ENCODE measurements around the gene HSD3B1.
"Not testable (repeated sequence)": the region's sequence is repeated elsewhere in the genome, so short reads cannot be mapped to it uniquely, and the experiment has no call there.

Gene HSD3B1

DNA sequence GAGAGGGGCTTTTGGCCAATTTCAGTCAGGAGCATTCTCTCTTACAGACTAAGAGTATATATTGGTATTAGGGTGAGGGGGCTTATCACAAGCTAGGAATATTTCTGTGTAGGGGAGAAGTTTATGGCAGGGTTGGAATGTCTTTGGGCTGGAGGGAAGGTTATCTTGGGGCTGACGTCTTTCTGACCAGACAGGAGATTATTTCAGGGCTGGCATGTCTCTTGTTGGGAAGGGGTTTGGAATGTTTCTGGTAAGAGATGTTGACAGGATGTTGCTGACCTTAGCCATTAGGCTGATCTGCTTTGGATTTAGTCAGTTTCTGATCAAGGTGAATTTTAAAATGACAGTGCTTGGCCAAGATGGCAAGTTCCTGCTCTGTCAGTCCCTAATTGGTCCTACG is 17.8 kb upstream of the HSD3B1 start:
- in situ Hi-C loops (cut with MboI; ENCODE audit: low sequenced_read_pairs): no loop called here

DNA sequence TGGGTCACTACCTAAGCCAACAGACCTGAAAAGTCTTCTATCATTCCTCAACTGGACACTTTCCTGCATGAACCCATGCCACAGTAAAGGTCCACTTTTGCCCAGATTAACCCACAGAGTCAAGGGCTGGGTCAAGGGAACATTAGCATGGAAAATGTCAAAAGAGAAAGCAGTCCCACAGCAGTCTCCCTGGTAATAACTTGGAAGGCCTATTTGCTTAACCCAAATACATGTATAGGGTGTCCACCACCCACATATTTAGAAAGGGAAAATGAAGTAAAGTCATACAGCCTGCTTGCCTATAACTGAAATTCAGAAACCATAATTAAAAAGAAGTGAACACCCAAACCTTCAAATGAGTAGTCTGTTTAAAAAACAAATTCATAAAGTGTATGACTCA is 16.1 kb upstream of the HSD3B1 start:
- in situ Hi-C loops (cut with MboI; ENCODE audit: low sequenced_read_pairs): no loop called here

DNA sequence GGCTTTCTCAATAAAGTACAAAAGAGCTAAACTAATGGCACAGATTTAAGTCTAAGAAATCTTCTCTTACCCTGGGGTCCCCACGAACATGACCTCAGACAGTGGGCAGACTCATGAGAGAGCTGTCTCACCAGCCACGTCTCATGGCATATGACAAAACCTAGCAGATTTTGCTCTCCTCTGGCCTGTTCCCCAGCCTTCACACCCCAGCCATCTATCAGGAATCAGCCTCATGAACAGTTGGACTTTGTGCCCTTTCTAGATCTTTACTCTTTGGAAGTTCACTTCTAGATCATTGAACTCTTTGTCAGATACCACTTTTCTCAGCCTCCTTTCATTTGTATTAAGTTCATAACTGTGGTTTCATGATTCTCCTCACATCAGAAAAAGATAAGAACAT is 14.2 kb upstream of the HSD3B1 start:
- in situ Hi-C loops (cut with MboI; ENCODE audit: low sequenced_read_pairs): no loop called here

DNA sequence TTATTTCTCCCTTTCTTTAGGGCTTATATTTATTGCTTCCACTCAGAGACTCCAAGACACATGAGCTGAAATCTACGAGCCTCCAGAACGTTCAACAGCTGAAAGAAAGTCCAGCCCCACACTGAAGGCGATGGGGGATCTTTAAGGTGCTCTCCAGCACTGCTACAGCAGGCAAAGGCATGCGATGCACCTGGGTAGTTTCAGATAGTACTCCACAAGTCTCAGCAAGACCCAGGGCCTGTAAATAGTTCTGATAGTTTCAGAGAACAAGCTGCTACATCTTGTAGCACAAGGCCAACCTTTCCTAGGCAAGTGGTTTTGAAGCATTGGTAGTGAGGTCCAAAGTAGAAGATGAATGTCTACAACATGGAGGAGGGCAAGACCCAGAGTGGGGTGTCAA is 2.2 kb upstream of the HSD3B1 start:
- in situ Hi-C loops (cut with MboI; ENCODE audit: low sequenced_read_pairs): no loop called here

DNA sequence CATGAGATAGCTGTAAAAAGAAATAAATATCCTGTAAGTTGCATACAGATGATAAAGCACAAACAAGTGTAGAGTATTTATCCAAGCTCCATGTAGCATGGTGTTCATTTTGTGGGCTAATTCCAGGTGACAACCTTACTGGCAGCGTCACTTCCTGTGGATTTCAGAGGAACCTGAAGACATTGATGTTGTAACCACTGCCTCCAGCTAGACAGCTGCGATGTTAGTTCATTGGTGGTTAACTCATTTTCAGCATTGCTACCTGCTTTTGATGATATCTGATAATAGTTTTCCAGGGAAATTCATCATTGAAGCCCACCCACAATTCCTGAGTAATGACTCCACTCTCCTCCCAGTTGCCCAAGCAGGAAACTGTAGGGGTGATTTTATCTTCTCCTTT is 3.0 kb downstream of the HSD3B1 start:
- in situ Hi-C loops (cut with MboI; ENCODE audit: low sequenced_read_pairs): no loop called here

DNA sequence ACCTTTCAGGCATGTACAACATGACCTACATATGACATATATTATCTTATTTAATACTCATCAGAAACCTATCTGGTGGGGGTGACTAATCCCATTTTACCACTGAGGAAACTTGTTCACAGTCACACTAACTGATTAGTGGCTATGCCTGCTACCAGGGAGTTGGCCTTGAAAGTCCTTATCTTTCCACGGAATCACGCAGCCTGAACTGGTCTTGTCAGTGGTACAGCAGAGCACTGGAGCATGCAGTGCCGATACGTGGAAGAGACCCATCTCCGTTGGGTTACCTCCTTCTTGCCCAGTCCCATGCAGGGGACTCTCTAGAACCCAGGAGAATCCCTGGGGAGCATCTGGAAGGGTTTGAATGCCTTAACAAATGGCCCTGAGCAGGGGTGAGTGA is 8.2 kb downstream of the HSD3B1 start:
- in situ Hi-C loops (cut with MboI; ENCODE audit: low sequenced_read_pairs): no loop called here

DNA sequence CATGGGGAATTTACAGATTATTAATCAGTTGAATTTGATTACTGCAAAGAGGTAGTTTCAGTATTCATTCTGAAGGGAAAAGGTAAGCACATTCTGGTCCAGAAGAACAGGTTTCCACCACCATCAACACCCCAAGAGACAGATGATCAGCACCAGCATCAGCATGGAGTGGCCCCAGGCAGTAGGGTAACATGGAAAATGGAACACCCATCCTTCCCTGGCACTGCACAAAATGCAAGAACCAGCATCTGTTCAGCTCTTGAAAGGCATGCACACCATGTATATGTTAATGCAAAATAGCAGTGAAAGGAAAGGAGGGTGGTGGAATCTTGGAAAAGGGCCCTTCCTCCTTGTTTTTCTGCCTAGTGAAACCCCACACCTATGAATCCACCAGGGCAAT is 9.2 kb downstream of the HSD3B1 start:
- in situ Hi-C loops (cut with MboI; ENCODE audit: low sequenced_read_pairs): no loop called here

DNA sequence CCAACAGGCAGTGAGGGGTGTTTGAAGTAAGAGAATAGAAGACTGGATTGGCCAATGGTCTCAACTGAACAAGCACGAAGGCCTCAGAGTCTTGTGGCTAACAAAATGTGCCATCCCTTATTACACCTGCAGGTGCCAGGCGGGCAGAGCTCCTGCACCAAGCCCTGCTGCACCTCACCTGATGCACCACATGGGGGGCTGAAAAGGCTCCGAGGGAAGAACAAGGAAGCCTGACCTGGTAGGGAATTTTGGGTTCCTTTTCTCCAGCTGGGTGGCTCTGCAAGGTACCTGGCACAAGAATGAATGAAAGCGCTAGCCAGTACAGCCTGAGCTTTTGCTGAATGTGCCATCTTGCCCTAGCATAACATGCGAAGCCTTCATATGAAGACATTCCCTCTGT is 9.7 kb downstream of the HSD3B1 start:
- in situ Hi-C loops (cut with MboI; ENCODE audit: low sequenced_read_pairs): no loop called here

DNA sequence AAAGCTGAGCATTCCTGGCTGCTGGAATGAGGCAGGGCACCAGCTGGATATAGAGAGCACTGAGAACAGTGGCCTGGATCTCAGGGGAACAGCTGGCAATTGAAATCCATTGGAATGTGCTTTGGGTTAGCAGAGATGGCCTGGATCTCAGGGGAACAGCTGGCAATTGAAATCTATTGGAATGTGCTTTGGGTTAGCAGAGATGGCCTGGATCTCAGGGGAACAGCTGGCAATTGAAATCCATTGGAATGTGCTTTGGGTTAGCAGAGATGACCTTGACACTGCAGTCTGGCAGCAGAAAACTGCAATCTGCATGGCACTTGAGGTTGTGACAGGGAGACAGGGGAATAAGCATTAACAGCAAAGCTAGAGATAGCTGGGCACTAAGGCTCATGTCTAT is 10.7 kb downstream of the HSD3B1 start:
- in situ Hi-C loops (cut with MboI; ENCODE audit: low sequenced_read_pairs): not testable (repeated sequence)

DNA sequence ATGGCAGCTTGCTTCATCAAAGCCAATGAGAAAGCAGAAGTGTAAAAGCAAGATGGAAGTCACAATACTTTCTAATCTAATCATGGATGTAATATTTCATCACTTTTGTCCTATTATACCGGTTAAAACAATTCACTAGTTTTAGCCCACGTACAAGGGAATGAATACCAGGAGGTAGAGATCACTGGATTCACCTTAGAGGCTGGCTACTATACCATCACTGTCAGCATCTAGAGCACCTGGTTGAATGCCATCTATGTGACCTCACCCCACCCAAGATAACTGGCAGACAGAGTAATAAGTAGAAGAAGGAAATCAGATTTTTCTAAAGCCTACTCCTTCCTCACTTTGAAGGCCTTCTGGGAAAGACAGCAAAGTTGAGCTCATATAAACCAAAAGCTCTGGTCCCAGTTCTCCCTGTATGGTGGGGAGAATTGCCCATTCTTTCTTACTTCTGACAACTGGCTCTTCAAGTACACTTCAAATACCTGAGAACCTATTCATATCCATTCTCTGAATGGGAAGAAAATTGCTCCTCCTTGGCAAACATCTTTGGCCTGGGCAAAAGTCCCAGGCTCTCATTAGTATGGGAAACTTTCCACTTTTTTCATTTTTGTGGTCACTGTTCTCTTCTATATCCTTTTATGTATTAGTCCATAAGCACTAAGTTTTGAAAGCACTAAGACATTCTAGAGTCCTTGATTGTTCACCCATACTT is 24.8 kb downstream of the HSD3B1 start:
- in situ Hi-C loops (cut with MboI; ENCODE audit: low sequenced_read_pairs): no loop called here

DNA sequence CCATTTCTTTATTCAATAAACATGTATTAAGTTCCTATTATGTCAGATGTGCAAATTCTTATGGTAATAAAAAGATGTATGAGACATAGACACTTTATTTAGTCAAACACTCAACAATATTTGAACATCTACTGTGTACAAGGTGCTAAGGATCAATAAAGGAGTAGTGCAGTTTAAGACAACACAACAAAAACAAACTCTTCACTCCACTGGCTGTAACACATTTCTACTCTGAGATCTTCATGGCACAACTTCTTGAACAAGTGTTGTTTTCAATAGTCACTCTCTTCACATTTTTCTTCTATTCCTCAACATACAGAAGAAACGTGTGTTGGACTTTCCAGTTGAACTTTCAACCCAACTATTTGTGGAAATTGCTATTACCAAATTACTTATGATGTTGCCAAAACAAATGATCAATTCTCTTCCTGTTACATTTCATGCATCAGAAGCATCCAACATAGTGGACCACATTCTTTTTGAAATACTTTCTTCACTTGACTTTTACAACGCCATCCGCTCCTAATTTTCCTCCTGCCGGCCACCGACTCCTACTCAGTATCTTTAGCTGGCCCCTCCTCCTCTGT is 25.4 kb downstream of the HSD3B1 start:
- in situ Hi-C loops (cut with MboI; ENCODE audit: low sequenced_read_pairs): no loop called here

DNA sequence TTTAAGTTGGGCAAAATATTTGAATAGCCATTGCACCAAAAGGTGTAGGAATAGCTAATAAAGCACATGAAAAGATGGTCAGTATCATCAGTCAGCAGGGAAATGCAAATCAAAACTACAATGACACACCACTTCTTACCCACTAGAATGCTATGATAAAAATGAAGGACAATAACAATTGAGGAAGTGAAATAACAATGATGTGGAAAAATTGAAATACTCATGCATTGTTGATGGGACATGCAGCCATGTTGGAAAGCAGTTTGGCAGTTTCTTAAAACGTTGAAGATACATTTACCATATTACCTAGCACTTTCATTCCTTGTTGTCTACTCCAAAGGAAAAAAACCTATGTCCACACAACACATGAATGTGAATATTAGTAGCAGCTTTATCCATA is 28.4 kb downstream of the HSD3B1 start:
- in situ Hi-C loops (cut with MboI; ENCODE audit: low sequenced_read_pairs): no loop called here

DNA sequence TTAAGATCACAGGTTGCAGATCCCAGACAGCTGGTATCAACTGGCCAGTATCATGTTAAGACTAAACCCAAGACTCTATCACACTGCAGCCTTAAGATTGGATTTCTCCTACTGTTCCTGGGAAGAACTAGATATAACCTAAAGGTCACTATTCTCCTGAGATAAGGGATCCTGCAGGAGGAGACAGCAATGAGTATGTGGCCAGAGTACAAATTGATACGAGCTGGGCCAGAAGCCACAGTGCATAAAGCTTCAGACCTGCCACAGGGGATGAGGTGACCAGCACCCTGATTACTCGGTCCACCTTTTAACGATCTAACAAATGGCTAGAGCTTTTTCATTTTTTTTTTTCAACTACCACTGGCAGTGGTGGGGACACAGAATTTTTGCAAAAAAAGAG is 31.0 kb downstream of the HSD3B1 start:
- in situ Hi-C loops (cut with MboI; ENCODE audit: low sequenced_read_pairs): no loop called here

DNA sequence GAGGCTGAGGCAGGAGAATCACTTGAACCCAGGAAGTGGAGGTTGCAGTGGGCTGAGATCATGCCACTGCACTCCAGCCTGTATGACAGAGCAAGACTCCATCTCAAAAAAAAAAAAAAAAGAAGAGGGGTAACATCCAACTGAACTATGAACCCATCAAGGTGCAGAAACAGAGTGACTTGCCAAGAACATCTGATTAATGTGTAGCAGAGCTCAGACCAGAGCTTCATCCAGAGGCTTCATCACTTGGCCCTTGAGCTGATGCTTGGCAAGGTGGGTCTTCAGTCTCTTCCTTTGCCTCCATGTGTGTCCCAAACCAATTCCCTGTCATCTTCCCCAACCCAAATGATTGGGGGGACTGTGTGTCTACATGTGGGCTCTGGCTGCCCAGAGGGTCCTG is 32.6 kb downstream of the HSD3B1 start:
- in situ Hi-C loops (cut with MboI; ENCODE audit: low sequenced_read_pairs): no loop called here

DNA sequence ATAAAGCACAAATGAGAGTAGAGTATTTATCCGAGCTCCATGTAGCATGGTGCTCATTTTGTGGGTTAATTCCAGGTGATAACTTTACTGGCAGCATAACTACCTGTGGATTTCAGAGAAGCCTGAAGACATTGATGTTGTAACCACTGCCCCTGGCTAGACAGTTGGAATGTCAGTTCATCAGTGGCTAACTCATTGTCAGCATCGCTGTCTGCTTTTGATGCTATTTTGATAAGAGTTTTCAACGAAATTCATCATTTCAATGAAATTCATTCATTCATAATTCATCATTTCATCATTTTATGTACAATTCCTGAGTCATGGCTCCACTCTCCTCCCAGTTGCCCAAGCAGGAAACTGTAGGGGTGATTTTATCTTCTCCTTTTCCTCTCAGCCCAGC is 34.4 kb downstream of the HSD3B1 start:
- in situ Hi-C loops (cut with MboI; ENCODE audit: low sequenced_read_pairs): no loop called here

DNA sequence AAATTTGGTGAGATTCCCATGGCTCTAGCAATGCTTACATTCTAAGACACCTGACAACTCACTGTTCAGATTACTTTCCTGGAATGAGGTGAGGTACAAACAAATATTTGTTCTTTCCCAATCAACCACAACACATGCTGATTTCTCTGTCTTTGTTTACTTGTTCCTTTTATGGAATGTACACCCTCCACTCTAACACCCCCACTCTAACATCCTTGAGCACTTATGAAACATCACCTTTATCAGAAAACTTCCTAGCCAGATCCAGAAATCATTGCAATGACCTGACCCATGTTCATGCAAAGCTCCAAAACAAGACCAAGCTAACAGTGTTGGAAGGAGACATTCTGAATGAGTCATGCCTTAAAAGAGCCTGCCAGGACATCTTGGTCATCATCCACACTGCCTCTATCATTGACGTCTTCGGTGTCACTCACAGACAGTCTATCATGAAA is 35.5 kb downstream of the HSD3B1 start:
- in situ Hi-C loops (cut with MboI; ENCODE audit: low sequenced_read_pairs): no loop called here

DNA sequence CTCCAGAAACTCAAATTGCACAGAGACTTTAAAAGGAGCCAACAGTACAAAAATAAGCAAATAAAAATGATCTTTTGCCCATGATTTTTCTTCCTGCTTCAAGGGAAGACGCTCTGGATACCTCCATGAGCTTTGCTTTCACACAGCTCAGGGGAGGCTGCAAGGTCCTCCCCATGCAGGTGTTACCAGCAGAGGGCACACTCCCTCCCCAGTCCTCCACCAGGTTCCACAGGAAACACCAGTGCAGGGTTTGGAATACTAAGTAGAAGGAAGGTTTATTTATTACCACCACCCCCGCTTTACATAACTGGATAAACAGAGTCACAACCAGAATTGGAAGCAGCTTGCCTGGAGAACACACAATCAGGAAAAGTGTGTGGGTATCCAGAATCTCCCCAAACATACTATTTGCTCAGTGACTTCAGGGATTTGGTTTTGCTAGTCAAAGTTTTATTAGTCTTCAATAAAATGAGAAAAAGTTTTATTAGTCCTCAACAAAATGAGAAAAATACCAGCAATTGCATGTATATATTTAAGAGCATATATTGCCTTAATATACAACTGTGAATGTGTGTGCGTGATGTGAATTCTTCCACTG is 37.3 kb downstream of the HSD3B1 start:
- in situ Hi-C loops (cut with MboI; ENCODE audit: low sequenced_read_pairs): no loop called here

DNA sequence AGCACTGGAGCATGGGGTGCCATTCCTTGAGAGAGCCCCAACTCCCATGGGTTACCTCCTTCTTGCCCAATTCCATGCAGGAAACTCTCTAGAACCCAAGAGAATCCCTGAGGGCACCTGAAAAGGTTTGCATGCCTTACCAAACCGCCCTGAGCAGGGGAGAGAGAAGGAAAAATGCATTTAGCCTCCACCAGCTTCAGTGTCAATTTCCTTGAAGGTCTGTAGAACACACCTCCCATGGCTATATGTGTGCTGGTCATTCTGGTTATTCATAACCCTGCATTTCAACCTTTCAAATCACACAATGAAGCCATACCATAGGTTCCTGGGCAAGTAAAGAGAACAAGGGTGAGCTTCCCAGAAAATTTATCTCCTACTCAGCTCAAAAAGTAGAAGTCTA is 39.6 kb downstream of the HSD3B1 start:
- in situ Hi-C loops (cut with MboI; ENCODE audit: low sequenced_read_pairs): no loop called here

DNA sequence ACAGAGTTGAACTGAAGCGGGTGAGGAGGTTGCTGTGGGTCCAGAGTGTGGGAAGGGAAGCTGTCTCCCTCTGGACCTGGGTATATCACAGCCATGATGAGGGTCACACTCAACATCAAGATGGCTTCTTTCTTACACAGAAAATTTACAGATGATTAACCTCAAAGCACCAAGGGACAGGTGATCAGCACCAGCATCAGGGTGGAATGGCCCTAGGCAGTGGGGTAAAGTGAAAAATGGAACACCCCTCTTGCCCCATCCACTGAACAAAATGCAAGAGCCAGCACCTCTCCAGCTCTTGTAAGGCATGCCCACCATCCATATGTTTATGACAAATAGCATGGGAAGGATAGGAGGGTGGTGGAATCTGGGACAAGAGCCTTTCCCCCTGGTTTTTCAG is 40.3 kb downstream of the HSD3B1 start:
- in situ Hi-C loops (cut with MboI; ENCODE audit: low sequenced_read_pairs): no loop called here

DNA sequence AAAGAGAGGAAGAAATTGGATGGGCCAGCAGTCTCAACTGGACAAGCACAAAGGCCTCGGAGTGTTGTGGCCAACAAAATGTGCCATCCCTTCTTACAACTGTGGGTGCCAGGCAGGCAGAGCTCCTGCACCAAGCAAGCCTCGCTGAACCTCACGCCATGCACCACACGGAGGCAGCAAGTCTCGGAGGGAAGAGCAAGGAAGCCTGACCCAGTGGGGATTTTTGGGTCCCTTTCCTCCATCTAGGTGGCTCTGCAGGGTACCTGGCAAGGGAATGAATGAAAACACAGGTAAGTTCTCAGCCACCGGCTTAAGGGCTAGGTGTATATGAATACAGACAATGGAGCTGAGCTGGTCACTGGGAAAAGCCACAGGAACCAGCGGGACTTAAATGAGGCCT is 40.8 kb downstream of the HSD3B1 start:
- in situ Hi-C loops (cut with MboI; ENCODE audit: low sequenced_read_pairs): no loop called here

DNA sequence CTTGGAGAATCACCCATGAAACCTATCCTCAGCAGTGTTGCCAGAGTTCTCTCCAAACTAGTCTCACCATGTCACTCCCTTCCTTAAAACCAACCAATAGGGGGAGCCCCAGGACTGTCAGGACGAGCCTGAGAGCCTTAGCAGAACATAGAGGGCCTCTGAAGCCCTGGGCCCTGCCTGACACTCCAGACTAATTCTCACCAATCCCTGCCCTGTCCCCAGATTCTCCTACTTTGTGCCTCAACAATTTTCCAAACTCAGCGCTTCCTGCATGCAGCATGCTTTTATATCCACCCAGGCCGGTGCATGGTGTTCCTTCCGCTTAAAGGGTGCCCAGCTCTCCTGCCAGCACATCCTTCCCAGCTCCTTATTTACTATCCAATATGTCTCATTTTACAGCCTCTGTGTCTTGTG is 42.7 kb downstream of the HSD3B1 start:
- in situ Hi-C loops (cut with MboI; ENCODE audit: low sequenced_read_pairs): no loop called here

DNA sequence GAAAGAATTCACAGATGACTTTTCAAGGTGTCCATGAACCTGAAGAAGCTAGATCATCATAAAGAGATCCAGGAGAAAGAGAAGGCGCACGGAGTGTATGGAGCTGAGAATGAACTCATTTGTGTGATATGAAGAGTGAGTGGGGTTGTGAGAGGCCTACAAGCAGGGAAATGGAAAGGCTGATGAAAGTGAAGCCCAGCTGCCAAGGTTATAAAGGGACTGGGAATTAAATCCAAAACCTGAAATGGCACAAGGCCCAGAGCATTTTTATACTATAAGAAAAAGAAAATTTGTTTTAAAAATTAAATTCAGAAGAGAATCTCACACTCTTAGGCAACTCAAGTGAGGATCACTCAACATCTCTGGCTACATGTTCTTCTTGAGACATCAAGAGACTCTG is 43.4 kb downstream of the HSD3B1 start:
- in situ Hi-C loops (cut with MboI; ENCODE audit: low sequenced_read_pairs): no loop called here

DNA sequence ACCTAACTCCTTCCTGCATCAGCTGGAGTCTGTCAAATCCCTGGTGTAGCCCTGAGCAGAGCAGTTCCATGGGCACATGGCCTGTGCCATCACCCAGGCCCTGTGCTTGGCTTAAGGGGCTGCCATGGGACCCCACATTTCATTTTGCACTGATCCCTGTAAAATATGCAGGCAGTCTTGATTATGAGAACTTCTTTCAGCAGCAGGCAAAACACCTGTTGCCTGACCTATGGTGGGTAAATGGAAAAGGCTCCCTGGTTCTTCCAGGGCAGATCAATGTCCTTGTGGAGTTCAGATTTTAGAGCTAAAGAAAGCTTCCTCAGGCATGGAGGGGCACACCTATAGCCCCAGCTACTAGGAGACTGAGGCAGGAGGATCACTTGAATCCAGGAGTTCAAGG is 44.2 kb downstream of the HSD3B1 start:
- in situ Hi-C loops (cut with MboI; ENCODE audit: low sequenced_read_pairs): no loop called here
